GM19468 (cell line): ENCODE data around the gene ENPP3.

Source experiments
- ATAC-seq: cut with Tn5 transposase; IDR thresholded peaks from one replicate; pipeline ENCODE4 v1.9.1; 2021; ENCODE audit warnings: mild to moderate bottlenecking, moderate library complexity, moderate number of reproducible peaks; ENCODE audit not compliant: unreplicated experiment; ENCODE audit errors: extremely low read depth

The ENPP3 gene

DNA sequence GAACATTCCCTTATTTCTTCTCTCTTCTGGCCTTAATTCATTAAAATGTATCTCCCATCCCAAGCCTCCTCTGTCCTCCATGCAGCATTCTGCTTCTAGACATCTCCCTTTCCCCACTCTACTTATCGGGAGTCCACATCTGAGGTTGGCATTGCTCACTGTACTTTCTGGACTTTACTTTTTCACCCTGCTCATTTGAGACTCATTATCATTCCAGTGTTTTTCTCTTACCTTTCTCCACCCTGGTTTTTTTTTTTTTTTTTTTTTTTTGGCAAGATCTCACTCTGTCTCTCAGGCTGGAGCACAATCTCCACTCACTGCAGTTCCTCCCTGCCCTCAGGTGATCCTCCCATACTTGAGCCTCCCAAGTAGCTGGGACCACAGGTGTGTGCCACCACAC is 4.5 kb downstream of the ENPP3 start:
- no peak for ATAC-seq

- no peak for ATAC-seq
Measured at GRCh38 chr6:131642565-131642964, 5.5 kb downstream of the ENPP3 start.

DNA sequence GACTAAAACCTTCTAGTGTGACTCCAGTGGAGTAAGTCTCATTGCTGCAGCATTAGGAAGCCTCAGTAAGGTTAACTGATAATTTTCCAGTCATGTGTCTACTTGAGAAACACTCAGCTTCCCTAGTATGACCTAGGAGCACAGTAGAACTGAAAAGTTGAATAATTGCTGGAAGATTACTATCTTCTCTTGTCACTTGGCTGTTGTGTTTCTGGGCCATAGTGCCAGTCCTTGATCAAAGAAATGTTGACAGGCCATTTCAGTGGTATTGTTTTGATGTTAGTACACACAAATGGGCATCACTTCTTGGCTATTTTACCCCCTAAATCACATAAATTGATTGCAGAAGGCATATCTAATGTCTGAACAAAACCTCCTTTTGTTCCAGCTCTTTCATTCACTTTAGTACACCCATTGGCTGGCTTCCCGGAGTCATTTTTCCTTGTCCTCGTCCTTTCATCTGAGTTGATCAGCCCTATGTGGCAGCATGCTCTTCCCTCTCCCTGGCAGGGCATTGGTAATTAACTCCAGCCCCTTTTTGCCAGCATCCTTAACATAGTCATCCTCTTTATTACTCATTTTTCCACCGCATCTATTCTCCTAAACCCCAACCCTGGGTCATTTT is 6.0 kb downstream of the ENPP3 start:
- no peak for ATAC-seq

DNA sequence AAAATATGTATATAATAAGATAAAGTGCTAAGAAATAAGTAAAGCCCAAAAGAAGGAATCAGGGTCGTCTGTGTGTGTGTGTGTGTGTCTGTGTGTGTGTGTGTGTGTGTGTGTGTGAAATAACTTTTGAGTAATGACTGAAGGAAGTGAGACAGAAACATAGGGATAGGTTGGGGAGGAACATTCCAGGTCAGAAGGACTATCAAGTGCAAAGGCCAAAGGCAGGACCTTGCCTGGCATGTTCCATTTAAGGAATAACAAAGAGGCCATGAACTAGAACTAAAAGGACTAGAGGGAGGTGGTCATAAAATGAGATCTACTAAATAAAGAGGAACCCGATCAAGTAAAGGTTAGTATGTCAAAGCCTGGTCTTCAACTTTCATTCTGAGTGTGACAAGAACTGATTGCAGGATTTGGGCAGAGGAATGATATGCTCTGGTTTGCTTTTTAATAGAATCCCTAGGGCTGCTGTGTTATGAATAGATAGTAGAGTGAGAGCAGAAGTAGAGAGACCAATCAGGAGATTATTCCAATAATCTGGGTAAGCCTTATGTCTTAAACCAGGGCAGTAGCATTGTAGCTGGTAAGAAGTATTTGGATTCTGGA is 6.9 kb downstream of the ENPP3 start:
- no peak for ATAC-seq

GRCh38 chr6:131644921-131645320 is 7.8 kb downstream of the ENPP3 start:
- ATAC-seq = no peak

- no peak for ATAC-seq
Measured at GRCh38 chr6:131645846-131646245, 8.7 kb downstream of the ENPP3 start.

DNA sequence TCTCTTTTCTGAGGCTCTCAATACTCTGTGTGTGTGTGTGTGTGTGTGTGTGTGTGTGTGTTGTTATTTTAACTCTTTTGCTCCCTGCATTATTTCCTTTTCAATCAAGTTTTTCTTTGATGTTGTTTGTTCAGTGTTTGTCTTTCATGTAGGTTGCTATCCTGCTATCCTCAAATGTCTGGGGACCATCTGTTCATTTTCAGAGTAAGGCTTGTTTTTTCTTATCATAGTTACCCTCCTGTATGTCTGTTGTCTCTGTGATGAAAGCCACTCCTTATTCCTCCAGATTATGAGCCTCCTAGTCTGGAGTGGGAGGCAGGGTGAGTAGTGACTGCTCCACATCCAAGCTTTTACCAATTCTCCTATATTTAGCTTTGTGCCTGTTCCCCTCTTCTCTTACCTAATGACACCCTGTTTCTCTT is 9.2 kb downstream of the ENPP3 start:
- no peak for ATAC-seq

GRCh38 chr6:131651782-131652181 is 14.7 kb downstream of the ENPP3 start:
- ATAC-seq = no peak

DNA sequence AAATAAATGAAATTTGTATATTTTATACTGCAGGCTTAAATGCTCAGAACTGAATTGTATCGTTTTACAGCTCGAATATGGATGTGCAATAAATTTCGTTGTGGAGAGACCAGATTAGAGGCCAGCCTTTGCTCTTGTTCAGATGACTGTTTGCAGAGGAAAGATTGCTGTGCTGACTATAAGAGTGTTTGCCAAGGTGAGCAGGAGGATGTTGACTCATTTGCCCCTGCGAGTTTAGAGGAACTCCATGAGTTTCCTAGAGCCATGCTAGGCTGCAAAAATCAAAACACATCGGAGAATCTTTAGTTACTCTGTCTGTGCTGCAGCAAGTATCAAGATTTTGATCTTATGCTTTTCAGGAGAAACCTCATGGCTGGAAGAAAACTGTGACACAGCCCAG is 15.4 kb downstream of the ENPP3 start:
- ATAC-seq = no peak

- no peak for ATAC-seq
Measured at GRCh38 chr6:131654326-131654725, 17.2 kb downstream of the ENPP3 start.

GRCh38 chr6:131655387-131655786 is 18.3 kb downstream of the ENPP3 start:
- no peak for ATAC-seq

- no peak for ATAC-seq
Measured at GRCh38 chr6:131655951-131656350, 18.8 kb downstream of the ENPP3 start.

DNA sequence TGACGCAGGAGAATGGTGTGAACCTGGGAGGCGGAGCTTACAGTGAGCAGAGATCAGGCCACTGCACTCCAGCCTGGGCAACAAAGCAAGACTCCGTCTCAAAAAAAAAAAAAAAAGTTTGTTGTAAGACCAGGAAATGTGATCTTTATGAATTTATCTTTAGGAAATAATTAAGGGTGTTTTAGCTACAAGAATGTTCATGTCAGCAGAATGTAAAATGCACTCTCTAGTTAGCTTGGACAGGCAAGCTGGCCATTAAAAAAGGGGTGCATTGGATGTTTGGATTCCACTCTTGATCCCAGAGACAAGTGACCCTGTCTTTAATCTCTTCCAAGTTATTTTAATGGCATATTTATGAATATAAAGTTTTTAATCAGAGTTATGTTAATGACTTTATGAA is 19.6 kb downstream of the ENPP3 start:
- no peak for ATAC-seq

- ATAC-seq = no peak
Measured at GRCh38 chr6:131657222-131657621, 20.1 kb downstream of the ENPP3 start.

GRCh38 chr6:131657630-131658111 is 20.6 kb downstream of the ENPP3 start:
- no peak for ATAC-seq

- no peak for ATAC-seq
Measured at GRCh38 chr6:131658287-131658686, 21.2 kb downstream of the ENPP3 start.

GRCh38 chr6:131660195-131660594 is 23.1 kb downstream of the ENPP3 start:
- ATAC-seq = no peak

DNA sequence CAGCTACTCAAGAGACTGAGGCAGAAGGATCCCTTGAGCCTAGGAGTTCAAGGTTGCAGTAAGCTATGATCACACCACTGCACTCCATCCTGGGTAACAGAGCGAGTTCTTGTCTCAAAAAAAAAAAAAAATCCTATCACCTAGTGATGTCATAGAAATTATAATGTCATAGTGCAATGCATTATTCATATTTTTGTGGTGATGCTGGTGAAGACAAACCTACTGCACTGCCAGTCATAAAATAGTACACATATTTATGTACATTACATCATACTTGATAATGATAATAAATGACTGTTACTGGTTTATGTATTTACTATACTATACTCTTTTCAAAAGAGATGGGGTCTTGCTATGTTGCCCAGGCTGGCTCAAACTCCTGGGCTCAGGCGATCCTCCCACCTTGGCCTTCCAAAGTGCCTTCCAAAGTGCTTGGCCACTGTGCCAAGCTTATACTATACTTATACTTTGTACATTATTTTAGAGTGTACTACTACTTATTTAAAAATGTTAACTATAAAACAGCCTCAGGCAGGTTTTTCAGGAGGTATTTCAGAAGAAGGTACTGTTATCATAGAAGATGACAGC is 26.6 kb downstream of the ENPP3 start:
- no peak for ATAC-seq

GRCh38 chr6:131669891-131670290 is 32.8 kb downstream of the ENPP3 start:
- ATAC-seq = no peak

- ATAC-seq = no peak
Measured at GRCh38 chr6:131673184-131673583, 36.1 kb downstream of the ENPP3 start.

DNA sequence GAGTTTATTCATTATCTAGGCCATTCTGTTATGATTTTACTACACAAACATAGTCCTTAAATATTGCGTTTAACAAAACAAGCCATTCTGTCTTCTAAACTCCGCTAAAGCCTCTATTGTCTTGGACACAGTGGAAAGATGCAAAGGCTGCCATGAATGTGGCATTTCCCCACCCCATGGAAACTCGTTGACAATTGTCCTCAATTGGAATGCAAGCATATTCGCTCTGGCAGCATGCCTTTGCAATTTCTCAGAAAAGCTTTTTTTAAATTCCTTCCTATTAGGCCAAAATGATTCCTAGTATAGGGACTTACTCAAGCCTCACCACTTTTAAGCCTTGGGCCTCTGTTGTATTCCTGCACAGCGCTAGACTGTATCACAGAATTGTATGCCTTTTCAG is 41.3 kb downstream of the ENPP3 start:
- ATAC-seq = no peak

DNA sequence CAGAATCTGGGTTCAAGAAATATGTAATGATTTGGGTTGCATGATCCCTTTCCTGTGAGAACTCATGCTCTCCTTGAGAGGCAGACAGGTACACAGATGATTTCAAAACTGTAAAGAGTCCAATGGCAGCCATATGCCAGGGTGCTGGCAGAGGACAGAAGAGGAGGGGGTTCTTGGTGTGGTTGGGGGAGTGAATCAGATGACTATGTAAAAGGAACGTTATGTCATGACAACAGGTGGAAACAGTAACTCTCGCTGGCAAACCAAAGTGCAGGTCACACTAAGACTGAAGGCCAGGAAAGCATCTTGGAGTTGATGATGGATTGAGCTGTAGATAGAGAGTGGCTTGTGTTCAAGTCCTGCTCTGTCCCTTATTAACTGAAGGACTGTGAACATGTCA is 43.8 kb downstream of the ENPP3 start:
- ATAC-seq = no peak
